ENCODE data around the gene CTNNA2.

DNA sequence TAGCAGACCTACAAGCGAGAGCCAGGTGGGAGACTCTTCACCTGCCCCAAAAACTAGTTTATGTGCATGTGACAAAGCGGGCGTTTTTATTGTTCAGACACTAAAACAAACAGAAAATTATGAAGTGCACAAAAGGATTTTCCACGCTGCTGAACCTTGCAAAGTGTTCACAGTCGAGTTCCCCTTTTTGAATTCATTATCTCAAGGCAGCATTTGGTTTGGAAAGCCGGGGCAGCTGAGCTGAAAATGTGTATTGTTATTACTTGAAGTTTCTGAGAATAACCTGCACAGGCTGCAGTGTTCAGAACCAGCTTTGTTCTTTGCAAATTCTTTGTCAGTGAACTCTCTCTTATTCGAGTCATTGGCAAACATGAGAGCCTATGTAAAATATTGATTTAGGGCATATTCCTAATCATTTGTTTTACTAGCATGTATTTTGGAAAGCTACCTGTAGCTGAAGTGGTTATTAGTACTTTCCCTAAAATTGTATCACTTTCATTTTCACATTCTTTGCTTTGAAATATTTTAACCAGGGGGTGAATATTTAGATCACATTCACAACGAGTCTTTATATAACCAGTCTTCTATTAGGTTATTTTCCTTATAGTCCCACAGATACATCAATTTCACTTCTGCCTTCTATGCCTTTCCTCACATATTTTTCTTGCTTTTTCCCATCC is 732.2 kb downstream of the CTNNA2 start:
- TF ChIP-seq TAF1 (IDR thresholded peaks at IDR 0.05; ENCODE audit: borderline replicate concordance, insufficient read depth, low read length) (no peak), SIN3A (IDR thresholded peaks at IDR 0.05; ENCODE audit: borderline replicate concordance, insufficient read depth, low read length) (no peak), POLR2AphosphoS5 (IDR thresholded peaks at IDR 0.05; ENCODE audit: low read depth, low read length) (no peak)
- TF ChIP-seq, protein P1, sequence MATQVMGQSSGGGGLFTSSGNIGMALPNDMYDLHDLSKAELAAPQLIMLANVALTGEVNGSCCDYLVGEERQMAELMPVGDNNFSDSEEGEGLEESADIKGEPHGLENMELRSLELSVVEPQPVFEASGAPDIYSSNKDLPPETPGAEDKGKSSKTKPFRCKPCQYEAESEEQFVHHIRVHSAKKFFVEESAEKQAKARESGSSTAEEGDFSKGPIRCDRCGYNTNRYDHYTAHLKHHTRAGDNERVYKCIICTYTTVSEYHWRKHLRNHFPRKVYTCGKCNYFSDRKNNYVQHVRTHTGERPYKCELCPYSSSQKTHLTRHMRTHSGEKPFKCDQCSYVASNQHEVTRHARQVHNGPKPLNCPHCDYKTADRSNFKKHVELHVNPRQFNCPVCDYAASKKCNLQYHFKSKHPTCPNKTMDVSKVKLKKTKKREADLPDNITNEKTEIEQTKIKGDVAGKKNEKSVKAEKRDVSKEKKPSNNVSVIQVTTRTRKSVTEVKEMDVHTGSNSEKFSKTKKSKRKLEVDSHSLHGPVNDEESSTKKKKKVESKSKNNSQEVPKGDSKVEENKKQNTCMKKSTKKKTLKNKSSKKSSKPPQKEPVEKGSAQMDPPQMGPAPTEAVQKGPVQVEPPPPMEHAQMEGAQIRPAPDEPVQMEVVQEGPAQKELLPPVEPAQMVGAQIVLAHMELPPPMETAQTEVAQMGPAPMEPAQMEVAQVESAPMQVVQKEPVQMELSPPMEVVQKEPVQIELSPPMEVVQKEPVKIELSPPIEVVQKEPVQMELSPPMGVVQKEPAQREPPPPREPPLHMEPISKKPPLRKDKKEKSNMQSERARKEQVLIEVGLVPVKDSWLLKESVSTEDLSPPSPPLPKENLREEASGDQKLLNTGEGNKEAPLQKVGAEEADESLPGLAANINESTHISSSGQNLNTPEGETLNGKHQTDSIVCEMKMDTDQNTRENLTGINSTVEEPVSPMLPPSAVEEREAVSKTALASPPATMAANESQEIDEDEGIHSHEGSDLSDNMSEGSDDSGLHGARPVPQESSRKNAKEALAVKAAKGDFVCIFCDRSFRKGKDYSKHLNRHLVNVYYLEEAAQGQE (IDR thresholded peaks at IDR 0.05; ENCODE audit: insufficient read depth in 1 of 2, low read depth in 2 of 2, low read length in 2 of 2), result no peak
